Measurements from ENCODE around the gene PAIP2.

The PAIP2 gene

DNA sequence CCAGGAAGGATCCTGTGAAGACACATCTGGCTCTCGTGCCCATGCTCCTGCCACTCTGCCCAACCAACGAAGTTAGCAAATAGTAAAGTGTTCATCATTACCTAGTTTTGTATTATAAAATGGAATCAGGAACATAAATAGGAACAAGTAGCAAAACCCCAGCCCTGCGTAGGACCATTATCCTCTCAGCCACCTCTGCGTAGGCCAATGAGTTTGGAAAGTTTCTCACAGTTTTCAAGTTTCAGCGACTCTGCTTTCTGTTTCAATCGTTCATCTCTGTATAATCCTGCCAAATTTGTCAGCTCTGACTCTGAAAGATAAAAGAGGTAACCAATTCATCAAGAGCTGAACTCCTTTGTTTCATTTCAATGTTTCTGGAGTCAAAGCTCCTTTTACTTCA is 72.3 kb downstream of the PAIP2 start:
- peak; percentile 55 for DNase-seq

- no peak for DNase-seq
Measured at GRCh38 chr5:139414581-139415130, 73.0 kb downstream of the PAIP2 start.

GRCh38 chr5:139415221-139415861 is 73.7 kb downstream of the PAIP2 start:
- DNase-seq = peak; percentile 81

- DNase-seq = no peak
Measured at GRCh38 chr5:139415869-139416268, 74.2 kb downstream of the PAIP2 start.

GRCh38 chr5:139416651-139417050 is 75.0 kb downstream of the PAIP2 start:
- no peak for DNase-seq

DNA sequence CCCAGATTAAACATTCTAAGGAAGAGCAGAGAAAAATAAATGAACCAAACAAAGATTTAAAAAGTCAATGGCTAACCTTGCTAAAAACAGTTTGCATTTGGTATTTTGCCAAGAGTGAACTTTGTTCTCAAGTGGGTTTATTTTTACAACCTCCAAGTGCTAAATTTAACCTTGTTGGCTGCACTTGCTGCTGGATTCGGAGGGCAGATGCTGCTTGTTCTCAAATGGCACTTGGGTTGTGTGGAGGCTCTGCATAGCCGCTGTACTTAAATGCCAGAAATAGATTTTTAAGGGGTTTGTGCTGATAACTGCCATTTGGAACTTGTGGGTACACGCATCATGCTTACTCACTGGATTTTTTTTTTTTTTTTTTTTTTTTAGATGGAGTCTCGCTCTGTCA is 75.6 kb downstream of the PAIP2 start:
- DNase-seq = no peak

GRCh38 chr5:139418793-139419192 is 77.1 kb downstream of the PAIP2 start:
- no peak for DNase-seq
